Measurements from ENCODE around the gene JAG1.

GRCh38 chr20:10654250-10654610 lies 19.6 kb downstream of the JAG1 start:
- no peak for TF ChIP-seq CTCF (IDR thresholded peaks at IDR 0.05; ENCODE audit: insufficient read depth, low read depth, low read length)
- no peak for TF ChIP-seq EZH2 (IDR thresholded peaks at IDR 0.05; ENCODE audit: insufficient read depth, low read length)

Measured in astrocyte (in vitro differentiated cells and primary cell).